DND-41 (cell line): ENCODE data around the gene SERPING1.

ENCODE experiments used
- EZH2 ChIP-seq: IDR thresholded peaks from 3 replicates; pipeline ENCODE4 v1.6.1; 2012; ENCODE audit warnings: borderline replicate concordance, low read depth, mild to moderate bottlenecking, moderate library complexity, low read length, inconsistent platforms; ENCODE audit not compliant: severe bottlenecking
- TF ChIP-seq, protein P1 (sequence below): IDR thresholded peaks from 2 replicates; pipeline ENCODE4 v1.5.1; 2012; ENCODE audit warnings: borderline replicate concordance, low read length, moderate library complexity, mild to moderate bottlenecking; ENCODE audit not compliant: poor library complexity, severe bottlenecking; ENCODE audit errors: extremely low read depth

DNA sequence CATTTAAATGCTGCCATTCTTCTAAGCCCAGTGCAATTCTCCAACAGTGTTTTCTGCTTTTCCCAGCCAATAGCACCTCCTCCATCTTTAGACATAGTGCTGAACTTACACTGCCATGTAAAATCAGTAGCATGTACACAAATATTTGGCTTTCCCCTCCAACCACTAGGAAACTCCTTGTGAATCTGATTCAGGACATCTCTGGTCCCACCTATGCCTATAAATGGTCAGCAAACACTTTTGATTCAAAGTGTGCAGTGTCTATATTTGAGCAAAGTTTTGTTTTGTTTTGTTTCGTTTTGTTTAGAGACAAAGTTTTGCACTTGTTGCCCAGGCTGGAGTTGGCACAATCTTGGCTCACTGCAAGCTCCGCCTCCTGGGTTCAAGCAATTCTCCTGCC lies 27.4 kb downstream of the SERPING1 start:
- TF ChIP-seq, protein P1, sequence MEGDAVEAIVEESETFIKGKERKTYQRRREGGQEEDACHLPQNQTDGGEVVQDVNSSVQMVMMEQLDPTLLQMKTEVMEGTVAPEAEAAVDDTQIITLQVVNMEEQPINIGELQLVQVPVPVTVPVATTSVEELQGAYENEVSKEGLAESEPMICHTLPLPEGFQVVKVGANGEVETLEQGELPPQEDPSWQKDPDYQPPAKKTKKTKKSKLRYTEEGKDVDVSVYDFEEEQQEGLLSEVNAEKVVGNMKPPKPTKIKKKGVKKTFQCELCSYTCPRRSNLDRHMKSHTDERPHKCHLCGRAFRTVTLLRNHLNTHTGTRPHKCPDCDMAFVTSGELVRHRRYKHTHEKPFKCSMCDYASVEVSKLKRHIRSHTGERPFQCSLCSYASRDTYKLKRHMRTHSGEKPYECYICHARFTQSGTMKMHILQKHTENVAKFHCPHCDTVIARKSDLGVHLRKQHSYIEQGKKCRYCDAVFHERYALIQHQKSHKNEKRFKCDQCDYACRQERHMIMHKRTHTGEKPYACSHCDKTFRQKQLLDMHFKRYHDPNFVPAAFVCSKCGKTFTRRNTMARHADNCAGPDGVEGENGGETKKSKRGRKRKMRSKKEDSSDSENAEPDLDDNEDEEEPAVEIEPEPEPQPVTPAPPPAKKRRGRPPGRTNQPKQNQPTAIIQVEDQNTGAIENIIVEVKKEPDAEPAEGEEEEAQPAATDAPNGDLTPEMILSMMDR, result no peak
- TF ChIP-seq EZH2, result no peak
